NCI-H1105 treated with DMSO at 0.1 percent for 48 hours (cell line): ENCODE results near the gene FHL5.
"Not testable (repeated sequence)": the region's sequence is repeated elsewhere in the genome, so short reads cannot be mapped to it uniquely, and the experiment has no call there.

Experiments
- DNase-seq: peaks from one replicate; lab custom pipeline; 2025; lab: John Stamatoyannopoulos, UW

Gene FHL5

GRCh38 chr6:96611342-96611991 is 48.5 kb downstream of the FHL5 start:
- DNase-seq = no peak

GRCh38 chr6:96613291-96613999 is 50.5 kb downstream of the FHL5 start:
- peak; percentile 14 for DNase-seq

GRCh38 chr6:96620851-96621250 is 57.9 kb downstream of the FHL5 start:
- DNase-seq = no peak

- no peak for DNase-seq
Measured at GRCh38 chr6:96621983-96622382, 59.1 kb downstream of the FHL5 start.

GRCh38 chr6:96624957-96625356 is 62.0 kb downstream of the FHL5 start:
- no peak for DNase-seq

GRCh38 chr6:96626759-96627364 is 63.9 kb downstream of the FHL5 start:
- peak; percentile 76 for DNase-seq

GRCh38 chr6:96631248-96631647 is 68.3 kb downstream of the FHL5 start:
- DNase-seq = no peak

GRCh38 chr6:96637979-96638378 is 75.1 kb downstream of the FHL5 start:
- DNase-seq = not testable (repeated sequence)

GRCh38 chr6:96645106-96645505 is 82.2 kb downstream of the FHL5 start:
- DNase-seq = no peak

- no peak for DNase-seq
Measured at GRCh38 chr6:96649926-96650325, 87.0 kb downstream of the FHL5 start.

- no peak for DNase-seq
Measured at GRCh38 chr6:96651816-96652215, 88.9 kb downstream of the FHL5 start.

GRCh38 chr6:96652552-96652951 is 89.6 kb downstream of the FHL5 start:
- DNase-seq = no peak

- no peak for DNase-seq
Measured at GRCh38 chr6:96653181-96653580, 90.3 kb downstream of the FHL5 start.

- DNase-seq = no peak
Measured at GRCh38 chr6:96656567-96656966, 93.6 kb downstream of the FHL5 start.

- no peak for DNase-seq
Measured at GRCh38 chr6:96657344-96657743, 94.4 kb downstream of the FHL5 start.

GRCh38 chr6:96659084-96659845 is 96.3 kb downstream of the FHL5 start:
- peak; percentile 69 for DNase-seq
